CD4-positive, alpha-beta T cell (primary cell): ENCODE results near the gene SLC5A1. TPM values are rescaled to one million over a fixed set of nuclear protein-coding genes. Genes with fewer than 3 reads are reported as not detected.

Experiments
- ATAC-seq: fragments of 200-7000 bp; cut with Tn5 transposase; one replicate; pipeline ENCODE4 v1.10.0; 2022; ENCODE audit warnings: mild to moderate bottlenecking; ENCODE audit not compliant: poor library complexity
- CTCF ChIA-PET: fragments of 350-600 bp; sonication (Branson Sonifier 250); formaldehyde crosslinking; loops from one replicate; lab custom pipeline; 2021; ENCODE audit warnings: antibody characterized with exemption, inconsistent platforms; lab: Charles Lee
- POLR2A ChIA-PET: fragments of 350-600 bp; sonication (Branson Sonifier 250); formaldehyde crosslinking; loops from one replicate; lab custom pipeline; 2021; ENCODE audit warnings: antibody characterized with exemption, inconsistent platforms; lab: Charles Lee
- DNase-seq, 14 experiments: peaks; one replicate each; pipeline ENCODE4 v3.0.0-alpha.2; 2013 to 2020; ENCODE audit warnings: mixed read lengths in 2 of 14
- H3K27ac ChIP-seq, 2 donors: one replicate each; pipeline versions ENCODE4 v1.5.1 to v1.7.0; 2013; ENCODE audit warnings: low read length in 2 of 2, low read depth in 1 of 2, mild to moderate bottlenecking in 1 of 2
- H3K27me3 ChIP-seq, 2 experiments: 1 replicate in 1 of 2; 2 replicates in 1 of 2; pipeline versions ENCODE4 v1.6.1 to v1.7.0; 2013; ENCODE audit warnings: low read length in 2 of 2, control low read depth in 1 of 2, mild to moderate bottlenecking in 1 of 2, moderate library complexity in 1 of 2; ENCODE audit not compliant: insufficient read depth in 2 of 2, control insufficient read depth in 1 of 2
- H3K36me3 ChIP-seq: one replicate; pipeline ENCODE4 v1.6.1; 2013; ENCODE audit warnings: low read length, control low read depth; ENCODE audit not compliant: insufficient read depth
- H3K4me1 ChIP-seq: one replicate; pipeline ENCODE4 v1.6.1; 2013; ENCODE audit warnings: low read length, control low read depth; ENCODE audit not compliant: insufficient read depth
- H3K4me3 ChIP-seq: one replicate; pipeline ENCODE4 v1.5.1; 2013; ENCODE audit warnings: mild to moderate bottlenecking, low read length, moderate library complexity
- H3K9me3 ChIP-seq, 2 experiments: 1 replicate in 1 of 2; 2 replicates in 1 of 2; pipeline versions ENCODE4 v1.6.1 to v1.7.0; 2013; ENCODE audit warnings: low read length in 2 of 2, mild to moderate bottlenecking in 2 of 2, control low read depth in 1 of 2, moderate library complexity in 1 of 2; ENCODE audit not compliant: control insufficient read depth in 1 of 2, insufficient read depth in 1 of 2
- H3K27ac Mint-ChIP-seq: one replicate; pipeline ENCODE4 v1.8.0; 2020; ENCODE audit warnings: mixed read lengths
- H3K27me3 Mint-ChIP-seq: one replicate; pipeline ENCODE4 v1.8.0; 2021; ENCODE audit warnings: mixed read lengths
- H3K36me3 Mint-ChIP-seq: one replicate; pipeline ENCODE4 v1.8.0; 2021; ENCODE audit warnings: low read depth, mixed read lengths
- H3K4me1 Mint-ChIP-seq: one replicate; pipeline ENCODE4 v1.8.0; 2021; ENCODE audit warnings: low read depth, mixed read lengths
- H3K4me3 Mint-ChIP-seq: one replicate; pipeline ENCODE4 v1.8.0; 2020; ENCODE audit warnings: mild to moderate bottlenecking, mixed read lengths
- H3K9me3 Mint-ChIP-seq: one replicate; pipeline ENCODE4 v1.8.0; 2020; ENCODE audit warnings: mixed read lengths
- CTCF ChIP-seq: fragments of 200-600 bp; IDR thresholded peaks from one replicate; pipeline ENCODE4 v1.8.0; 2022; ENCODE audit warnings: antibody characterized with exemption, mild to moderate bottlenecking
- intact Hi-C, 2 experiments: fragments of 100-400 bp; cut with DNase I in 1 of 2; cut with micrococcal nuclease in 1 of 2; formaldehyde crosslinking; loops; one replicate each; pipeline versions ENCODE4 v1.15.1 to v1.9.0; 2023 to 2025; cut with DNase I, micrococcal nuclease
- total RNA-seq, 174 experiments: library from RNA in 2 of 174; stranded (reverse) in 2 of 174; gene quantifications; one replicate each; pipeline ENCODE4 v1.2.3 and lab custom pipeline; 2021 to 2026

The SLC5A1 gene
- total RNA-seq, 2 experiments from 2014 or later, result not detected

DNA sequence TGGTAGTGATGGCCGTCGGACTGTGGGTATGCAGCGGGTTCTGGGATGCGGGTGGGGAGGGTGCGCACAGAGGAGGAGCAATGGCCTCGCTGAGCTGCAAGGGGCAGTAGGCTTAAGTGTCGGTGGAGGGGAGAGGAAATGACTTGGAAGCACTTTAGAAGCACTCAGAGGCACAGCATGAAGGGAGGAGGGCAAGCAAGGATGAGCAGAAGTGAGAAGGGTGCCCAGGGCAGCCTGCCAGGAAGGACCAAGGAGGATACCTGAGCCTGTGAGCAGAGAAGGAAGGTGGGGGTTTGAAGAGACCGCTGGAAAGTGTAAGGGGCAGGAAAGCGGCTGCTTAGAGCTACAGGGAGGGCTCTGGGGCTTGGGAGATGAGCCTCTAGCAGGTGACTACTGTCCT is 330 bp downstream of the SLC5A1 start:
- Histone ChIP-seq H3K27me3 (peaks cover 24 to 38% of the 10 kb centered on the region in 2 experiments), H3K4me3 (no peak overlapping the region), H3K9me3 (no peaks in the 10 kb centered on the region), H3K4me1 (no peaks in the 10 kb centered on the region), H3K27ac (no peak overlapping the region), H3K36me3 (no peaks in the 10 kb centered on the region)
- intact Hi-C loops, result loop anchor here in 1 of 2 experiments (10.0 kb wide), 1 partner anchor 61 kb away; no protein-coding TSS in a partner anchor
- ChIA-PET CTCF (no interaction called here), POLR2A (no interaction called here)
- no peaks in the 10 kb centered on the region for H3K4me1 Mint-ChIP-seq
- no peaks in the 10 kb centered on the region for H3K9me3 Mint-ChIP-seq
- no peak for TF ChIP-seq CTCF
- H3K36me3 Mint-ChIP-seq, result no peaks in the 10 kb centered on the region
- H3K27ac Mint-ChIP-seq, result no peak overlapping the region
- H3K4me3 Mint-ChIP-seq, result no peak overlapping the region
- ATAC-seq (no peak), DNase-seq (no peak)
- peaks cover 80% of the 10 kb centered on the region for H3K27me3 Mint-ChIP-seq

DNA sequence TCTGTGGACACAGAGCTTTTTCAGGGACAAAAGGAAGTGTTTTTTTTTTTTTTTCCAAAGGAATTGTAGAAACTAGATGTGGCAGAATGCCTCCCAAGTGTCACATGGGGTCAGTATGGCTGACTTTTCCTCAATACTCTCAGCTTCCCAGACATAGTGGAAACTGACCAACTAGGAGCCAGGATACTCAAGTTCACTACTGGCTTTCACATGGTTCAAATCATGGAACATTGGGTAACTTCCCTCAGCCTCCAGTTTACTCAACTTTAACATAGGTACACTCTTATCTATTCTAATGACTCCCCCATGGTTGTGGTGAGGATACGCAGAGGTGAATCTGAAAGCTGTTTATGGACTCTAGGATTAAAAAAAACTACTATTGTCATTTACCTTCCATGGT is 1.4 kb downstream of the SLC5A1 start:
- Histone ChIP-seq H3K36me3 (no peaks in the 10 kb centered on the region), H3K4me3 (no peak overlapping the region), H3K27ac (no peak overlapping the region), H3K27me3 (peaks cover 24 to 38% of the 10 kb centered on the region in 2 experiments), H3K9me3 (no peaks in the 10 kb centered on the region), H3K4me1 (no peaks in the 10 kb centered on the region)
- no peak for TF ChIP-seq CTCF
- Mint-ChIP-seq H3K36me3 (no peaks in the 10 kb centered on the region), H3K27ac (no peak overlapping the region), H3K9me3 (no peaks in the 10 kb centered on the region), H3K4me1 (no peaks in the 10 kb centered on the region), H3K27me3 (peaks cover 75% of the 10 kb centered on the region), H3K4me3 (no peak overlapping the region)
- intact Hi-C loops, result loop anchor here in 1 of 2 experiments (10.0 kb wide), 1 partner anchor 60 kb away; no protein-coding TSS in a partner anchor
- POLR2A ChIA-PET, result no interaction called here
- CTCF ChIA-PET, result no interaction called here
- DNase-seq, result no peak
- ATAC-seq, result no peak

DNA sequence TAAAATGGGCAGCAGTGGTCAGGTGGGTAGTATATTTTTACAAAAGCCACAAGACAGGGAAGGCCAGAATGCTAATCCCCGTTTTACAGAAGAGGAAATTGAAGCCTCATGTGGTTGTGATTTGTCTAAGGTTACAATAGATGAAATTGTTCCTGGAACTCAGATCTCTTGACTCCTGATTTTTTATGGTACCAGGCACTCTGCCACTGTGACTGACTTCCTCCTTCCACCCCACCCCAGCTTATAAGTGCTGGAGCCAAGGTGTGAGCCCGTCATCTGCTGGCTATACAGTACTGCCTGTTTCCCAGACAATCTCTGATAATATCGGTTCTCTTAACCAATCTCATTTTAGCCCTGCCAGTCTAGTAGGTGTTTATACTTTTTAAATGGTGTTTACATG is 1.9 kb downstream of the SLC5A1 start:
- no peak for TF ChIP-seq CTCF
- Histone ChIP-seq H3K4me1 (no peaks in the 10 kb centered on the region), H3K27me3 (peaks cover 24 to 37% of the 10 kb centered on the region in 2 experiments), H3K36me3 (no peaks in the 10 kb centered on the region), H3K9me3 (no peaks in the 10 kb centered on the region), H3K27ac (no peak overlapping the region), H3K4me3 (no peak overlapping the region)
- intact Hi-C loops, result loop anchor here in 1 of 2 experiments (10.0 kb wide), 1 partner anchor 60 kb away; no protein-coding TSS in a partner anchor
- no peaks in the 10 kb centered on the region for H3K36me3 Mint-ChIP-seq
- ATAC-seq, result no peak
- H3K27me3 Mint-ChIP-seq, result peaks cover 78% of the 10 kb centered on the region
- no peaks in the 10 kb centered on the region for H3K9me3 Mint-ChIP-seq
- no peaks in the 10 kb centered on the region for H3K4me1 Mint-ChIP-seq
- no peak overlapping the region for H3K27ac Mint-ChIP-seq
- no peak overlapping the region for H3K4me3 Mint-ChIP-seq
- CTCF ChIA-PET, result no interaction called here
- no peak for DNase-seq
- POLR2A ChIA-PET, result no interaction called here
